Right lobe of liver (tissue), 4 donors: ENCODE measurements around the gene ZNF341.

Experiments used
- POLR2A ChIP-seq: fragments of 450-650 bp; IDR thresholded peaks from one replicate; pipeline ENCODE4 v1.6.1; 2017; ENCODE audit warnings: antibody characterized with exemption, mild to moderate bottlenecking
- TF ChIP-seq, protein P1 (sequence below), 4 donors: fragments of 200-600 bp in 3 of 4; fragments of 450-650 bp in 1 of 4; IDR thresholded peaks; one replicate each; pipeline versions ENCODE4 v1.5.1 to v1.8.0; 2016 to 2022; ENCODE audit warnings: antibody characterized with exemption in 4 of 4, mild to moderate bottlenecking in 2 of 4
- donor health status: DM: no; HTN: no; CAD: no.
- donor health status: DM: no; HTN: no; CAD: no.
- donor health status: DM: no; HTN: yes; CAD: no.

DNA sequence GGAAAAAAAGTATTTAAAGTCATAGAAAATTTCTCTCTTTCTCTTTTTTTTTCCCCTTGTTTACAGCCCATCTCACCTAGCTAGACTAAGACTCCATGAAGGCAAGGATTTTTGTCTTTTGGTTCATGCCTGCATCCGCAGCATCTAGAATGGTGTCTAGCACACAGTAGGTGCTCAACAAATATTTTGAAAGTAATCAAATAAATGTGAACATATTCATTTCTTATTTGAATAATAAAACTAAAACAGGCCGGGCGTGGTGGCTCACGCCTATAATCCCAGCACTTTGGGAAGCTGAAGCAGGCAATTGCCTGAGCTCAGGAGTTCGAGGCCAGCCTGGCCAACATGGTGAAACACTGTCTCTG is 4.7 kb upstream of the ZNF341 start:
- TF ChIP-seq, protein P1, sequence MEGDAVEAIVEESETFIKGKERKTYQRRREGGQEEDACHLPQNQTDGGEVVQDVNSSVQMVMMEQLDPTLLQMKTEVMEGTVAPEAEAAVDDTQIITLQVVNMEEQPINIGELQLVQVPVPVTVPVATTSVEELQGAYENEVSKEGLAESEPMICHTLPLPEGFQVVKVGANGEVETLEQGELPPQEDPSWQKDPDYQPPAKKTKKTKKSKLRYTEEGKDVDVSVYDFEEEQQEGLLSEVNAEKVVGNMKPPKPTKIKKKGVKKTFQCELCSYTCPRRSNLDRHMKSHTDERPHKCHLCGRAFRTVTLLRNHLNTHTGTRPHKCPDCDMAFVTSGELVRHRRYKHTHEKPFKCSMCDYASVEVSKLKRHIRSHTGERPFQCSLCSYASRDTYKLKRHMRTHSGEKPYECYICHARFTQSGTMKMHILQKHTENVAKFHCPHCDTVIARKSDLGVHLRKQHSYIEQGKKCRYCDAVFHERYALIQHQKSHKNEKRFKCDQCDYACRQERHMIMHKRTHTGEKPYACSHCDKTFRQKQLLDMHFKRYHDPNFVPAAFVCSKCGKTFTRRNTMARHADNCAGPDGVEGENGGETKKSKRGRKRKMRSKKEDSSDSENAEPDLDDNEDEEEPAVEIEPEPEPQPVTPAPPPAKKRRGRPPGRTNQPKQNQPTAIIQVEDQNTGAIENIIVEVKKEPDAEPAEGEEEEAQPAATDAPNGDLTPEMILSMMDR (IDR thresholded peaks at IDR 0.05): no peak
- TF ChIP-seq POLR2A: no peak
